ENCODE results near the gene IGFBPL1. TPM values are rescaled to one million over a fixed set of nuclear protein-coding genes. Genes with fewer than 3 reads are reported as not detected.

The IGFBPL1 gene
- total and polyA plus RNA-seq, 2 of the 13 experiments (the other 11 are each of a cell fraction or from before 2014, with no cell fraction given): 0.24 TPM; not detected in 1

GRCh38 chr9:38432922-38433510, 8.8 kb upstream of the IGFBPL1 start (continued):
- TF ChIP-seq, protein P1, sequence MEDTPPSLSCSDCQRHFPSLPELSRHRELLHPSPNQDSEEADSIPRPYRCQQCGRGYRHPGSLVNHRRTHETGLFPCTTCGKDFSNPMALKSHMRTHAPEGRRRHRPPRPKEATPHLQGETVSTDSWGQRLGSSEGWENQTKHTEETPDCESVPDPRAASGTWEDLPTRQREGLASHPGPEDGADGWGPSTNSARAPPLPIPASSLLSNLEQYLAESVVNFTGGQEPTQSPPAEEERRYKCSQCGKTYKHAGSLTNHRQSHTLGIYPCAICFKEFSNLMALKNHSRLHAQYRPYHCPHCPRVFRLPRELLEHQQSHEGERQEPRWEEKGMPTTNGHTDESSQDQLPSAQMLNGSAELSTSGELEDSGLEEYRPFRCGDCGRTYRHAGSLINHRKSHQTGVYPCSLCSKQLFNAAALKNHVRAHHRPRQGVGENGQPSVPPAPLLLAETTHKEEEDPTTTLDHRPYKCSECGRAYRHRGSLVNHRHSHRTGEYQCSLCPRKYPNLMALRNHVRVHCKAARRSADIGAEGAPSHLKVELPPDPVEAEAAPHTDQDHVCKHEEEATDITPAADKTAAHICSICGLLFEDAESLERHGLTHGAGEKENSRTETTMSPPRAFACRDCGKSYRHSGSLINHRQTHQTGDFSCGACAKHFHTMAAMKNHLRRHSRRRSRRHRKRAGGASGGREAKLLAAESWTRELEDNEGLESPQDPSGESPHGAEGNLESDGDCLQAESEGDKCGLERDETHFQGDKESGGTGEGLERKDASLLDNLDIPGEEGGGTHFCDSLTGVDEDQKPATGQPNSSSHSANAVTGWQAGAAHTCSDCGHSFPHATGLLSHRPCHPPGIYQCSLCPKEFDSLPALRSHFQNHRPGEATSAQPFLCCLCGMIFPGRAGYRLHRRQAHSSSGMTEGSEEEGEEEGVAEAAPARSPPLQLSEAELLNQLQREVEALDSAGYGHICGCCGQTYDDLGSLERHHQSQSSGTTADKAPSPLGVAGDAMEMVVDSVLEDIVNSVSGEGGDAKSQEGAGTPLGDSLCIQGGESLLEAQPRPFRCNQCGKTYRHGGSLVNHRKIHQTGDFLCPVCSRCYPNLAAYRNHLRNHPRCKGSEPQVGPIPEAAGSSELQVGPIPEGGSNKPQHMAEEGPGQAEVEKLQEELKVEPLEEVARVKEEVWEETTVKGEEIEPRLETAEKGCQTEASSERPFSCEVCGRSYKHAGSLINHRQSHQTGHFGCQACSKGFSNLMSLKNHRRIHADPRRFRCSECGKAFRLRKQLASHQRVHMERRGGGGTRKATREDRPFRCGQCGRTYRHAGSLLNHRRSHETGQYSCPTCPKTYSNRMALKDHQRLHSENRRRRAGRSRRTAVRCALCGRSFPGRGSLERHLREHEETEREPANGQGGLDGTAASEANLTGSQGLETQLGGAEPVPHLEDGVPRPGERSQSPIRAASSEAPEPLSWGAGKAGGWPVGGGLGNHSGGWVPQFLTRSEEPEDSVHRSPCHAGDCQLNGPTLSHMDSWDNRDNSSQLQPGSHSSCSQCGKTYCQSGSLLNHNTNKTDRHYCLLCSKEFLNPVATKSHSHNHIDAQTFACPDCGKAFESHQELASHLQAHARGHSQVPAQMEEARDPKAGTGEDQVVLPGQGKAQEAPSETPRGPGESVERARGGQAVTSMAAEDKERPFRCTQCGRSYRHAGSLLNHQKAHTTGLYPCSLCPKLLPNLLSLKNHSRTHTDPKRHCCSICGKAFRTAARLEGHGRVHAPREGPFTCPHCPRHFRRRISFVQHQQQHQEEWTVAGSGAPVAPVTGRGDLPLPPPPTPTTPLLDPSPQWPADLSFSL (CRISPR knock-in tag; IDR thresholded peaks at IDR 0.05): no peak
- TF ChIP-seq ZNF572 (CRISPR knock-in tag; IDR thresholded peaks at IDR 0.05) (no peak), ISX (CRISPR knock-in tag; conservative IDR thresholded peaks at IDR 0.05) (no peak), ZNF333 (CRISPR knock-in tag; IDR thresholded peaks at IDR 0.05; ENCODE audit: borderline replicate concordance) (no peak), ZNF317 (CRISPR knock-in tag; IDR thresholded peaks at IDR 0.05) (no peak), ARID2 (CRISPR knock-in tag; IDR thresholded peaks at IDR 0.05; ENCODE audit: borderline replicate concordance) (no peak), TFE3 (CRISPR knock-in tag; IDR thresholded peaks at IDR 0.05) (no peak), ZFYVE20 (CRISPR knock-in tag; IDR thresholded peaks at IDR 0.05; ENCODE audit: borderline replicate concordance, low read depth) (no peak), ZBTB14 (CRISPR knock-in tag; IDR thresholded peaks at IDR 0.05) (no peak), CSRNP2 (CRISPR knock-in tag; conservative IDR thresholded peaks at IDR 0.05; ENCODE audit: low read depth) (no peak), FOXO4 (CRISPR knock-in tag; conservative IDR thresholded peaks at IDR 0.05) (no peak)
- TF ChIP-seq, protein P2, sequence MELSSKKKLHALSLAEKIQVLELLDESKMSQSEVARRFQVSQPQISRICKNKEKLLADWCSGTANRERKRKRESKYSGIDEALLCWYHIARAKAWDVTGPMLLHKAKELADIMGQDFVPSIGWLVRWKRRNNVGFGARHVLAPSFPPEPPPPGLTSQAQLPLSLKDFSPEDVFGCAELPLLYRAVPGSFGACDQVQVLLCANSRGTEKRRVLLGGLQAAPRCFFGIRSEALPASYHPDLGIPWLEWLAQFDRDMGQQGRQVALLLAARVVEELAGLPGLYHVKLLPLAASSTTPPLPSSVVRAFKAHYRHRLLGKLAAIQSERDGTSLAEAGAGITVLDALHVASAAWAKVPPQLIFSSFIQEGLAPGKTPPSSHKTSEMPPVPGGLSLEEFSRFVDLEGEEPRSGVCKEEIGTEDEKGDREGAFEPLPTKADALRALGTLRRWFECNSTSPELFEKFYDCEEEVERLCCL (CRISPR knock-in tag; IDR thresholded peaks at IDR 0.05; ENCODE audit: borderline replicate concordance): no peak
- TF ChIP-seq, protein P3, sequence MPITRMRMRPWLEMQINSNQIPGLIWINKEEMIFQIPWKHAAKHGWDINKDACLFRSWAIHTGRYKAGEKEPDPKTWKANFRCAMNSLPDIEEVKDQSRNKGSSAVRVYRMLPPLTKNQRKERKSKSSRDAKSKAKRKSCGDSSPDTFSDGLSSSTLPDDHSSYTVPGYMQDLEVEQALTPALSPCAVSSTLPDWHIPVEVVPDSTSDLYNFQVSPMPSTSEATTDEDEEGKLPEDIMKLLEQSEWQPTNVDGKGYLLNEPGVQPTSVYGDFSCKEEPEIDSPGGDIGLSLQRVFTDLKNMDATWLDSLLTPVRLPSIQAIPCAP (CRISPR knock-in tag; IDR thresholded peaks at IDR 0.05; ENCODE audit: low read depth): no peak

Data from HepG2 (cell line).